A549 (cell line): ENCODE results near the gene MCTP2.

Experiments
- CBX2 ChIP-seq: fragments of 200-600 bp; sonication (generic); IDR thresholded peaks from 2 replicates; pipeline ENCODE4 v1.6.1; 2016; ENCODE audit warnings: low read depth, mild to moderate bottlenecking, borderline replicate concordance
- CHD4 ChIP-seq: fragments of 200-600 bp; sonication (generic); IDR thresholded peaks from 2 replicates; pipeline ENCODE4 v1.6.1; 2016; ENCODE audit warnings: antibody characterized with exemption, mild to moderate bottlenecking, borderline replicate concordance
- CTCF ChIP-seq: fragments of >200 bp; sonication (Bioruptor Twin); formaldehyde crosslinking; IDR thresholded peaks from 3 replicates; pipeline ENCODE4 v1.5.1; 2016
- EP300 ChIP-seq, 2 experiments: fragments of >200 bp; sonication (Bioruptor Twin); formaldehyde crosslinking; IDR thresholded peaks; 2 replicates in 1 of 2; 3 replicates in 1 of 2; pipeline ENCODE4 v1.6.1; 2016 to 2017
- GATA3 ChIP-seq: IDR thresholded peaks from 2 replicates; pipeline ENCODE4 v1.6.1; 2012; ENCODE audit warnings: borderline replicate concordance
- HMGXB4 ChIP-seq: fragments of 250-450 bp; sonication (Bioruptor Pico); IDR thresholded peaks from 2 replicates; pipeline ENCODE4 v1.5.0; 2021; ENCODE audit warnings: mild to moderate bottlenecking, moderate library complexity, borderline replicate concordance
- JUNB ChIP-seq: fragments of >200 bp; sonication (Bioruptor Twin); formaldehyde crosslinking; IDR thresholded peaks from 2 replicates; pipeline ENCODE4 v1.6.1; 2016
- KDM5A ChIP-seq: fragments of 200-600 bp; sonication (generic); IDR thresholded peaks from 2 replicates; pipeline ENCODE4 v1.6.1; 2016; ENCODE audit warnings: antibody characterized with exemption, mild to moderate bottlenecking
- MAX ChIP-seq: IDR thresholded peaks from 2 replicates; pipeline ENCODE4 v1.6.1; 2012
- MAZ ChIP-seq: fragments of 150-350 bp; IDR thresholded peaks from 2 replicates; pipeline ENCODE4 v1.6.1; 2014; ENCODE audit warnings: antibody characterized with exemption, low read depth, low read length, borderline replicate concordance
- POLR2A ChIP-seq: IDR thresholded peaks from 2 replicates; pipeline ENCODE4 v1.6.1; 2012; ENCODE audit warnings: mild to moderate bottlenecking, low read length
- SREBF2 ChIP-seq: fragments of 450-650 bp; IDR thresholded peaks from 2 replicates; pipeline ENCODE4 v1.6.1; 2014; ENCODE audit warnings: mild to moderate bottlenecking, moderate library complexity
- USF2 ChIP-seq: fragments of 450-650 bp; IDR thresholded peaks from 2 replicates; pipeline ENCODE4 v1.6.1; 2014; ENCODE audit warnings: antibody characterized with exemption
- ZFP36 ChIP-seq: fragments of 450-650 bp; IDR thresholded peaks from 2 replicates; pipeline ENCODE4 v1.6.1; 2014; ENCODE audit warnings: borderline replicate concordance; ENCODE audit not compliant: partially characterized antibody

GRCh38 chr15:94293411-94294402, 62.3 kb downstream of the MCTP2 start:
- TF ChIP-seq GATA3 = no peak
- TF ChIP-seq CTCF = no peak
- TF ChIP-seq POLR2A = no peak
- no peak for TF ChIP-seq HMGXB4 (CRISPR knock-in tag)
- TF ChIP-seq SREBF2 = no peak
- no peak for TF ChIP-seq MAX
- no peak for TF ChIP-seq MAZ
- no peak for TF ChIP-seq KDM5A
- TF ChIP-seq CHD4 = no peak
- TF ChIP-seq JUNB = no peak
- no peak for TF ChIP-seq USF2
- TF ChIP-seq CBX2 = no peak
- no peak for TF ChIP-seq ZFP36
- TF ChIP-seq EP300 (IDR thresholded peaks at IDR 0.05) = no peak
